ENCODE results near the gene RGS16.

RGS16 gene

GRCh38 chr1:182617734-182618351 lies 13.7 kb upstream of the RGS16 start:
- Histone ChIP-seq H3K27me3 (no peaks in the 10 kb centered on the region), H3K4me3 (no peak overlapping the region), H3K4me1 (peaks cover 7 to 44% (median 37%) of the 10 kb centered on the region in 4 donors), H3K36me3 (no peaks in the 10 kb centered on the region), H3K9me3 (no peaks in the 10 kb centered on the region), H3K27ac (peak overlapping the region; percentile 36 to 70)
- no peak for DNase-seq
- TF ChIP-seq CTCF (IDR thresholded peaks at IDR 0.05): no peak
- intact Hi-C loops (cut with DNase I; ENCODE audit: low total_unique reads): loop anchor here (10.0 kb wide), 1 partner anchor 1017 kb away; the partner anchor contains the start of gene ARPC5

DNA sequence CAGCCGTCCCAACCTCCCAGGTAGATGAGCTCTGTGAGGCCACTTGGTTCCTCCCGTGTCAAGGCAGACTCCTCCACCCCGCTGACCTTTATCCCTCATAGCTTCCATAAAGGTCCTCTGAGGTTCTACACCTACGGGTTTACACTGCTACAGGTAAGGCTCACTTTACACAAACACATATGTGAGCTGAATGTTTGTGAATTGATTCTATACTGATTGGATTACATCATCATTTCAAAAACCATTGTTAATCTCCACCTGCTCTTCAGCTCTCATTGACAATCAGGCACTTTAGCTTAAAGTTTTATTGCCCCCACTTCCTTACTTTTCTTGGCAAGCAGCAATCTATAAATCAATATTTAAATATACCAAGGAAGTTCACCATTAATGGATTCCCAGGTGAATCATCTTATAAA lies 12.8 kb upstream of the RGS16 start:
- peaks cover 7 to 42% (median 36%) of the 10 kb centered on the region in 4 donors for H3K4me1 ChIP-seq
- H3K9me3 ChIP-seq: no peaks in the 10 kb centered on the region
- intact Hi-C loops (cut with DNase I; ENCODE audit: low total_unique reads): loop anchor here (10.0 kb wide), 1 partner anchor 1018 kb away; the partner anchor contains the start of gene ARPC5
- H3K4me3 ChIP-seq: no peak overlapping the region
- DNase-seq: no peak
- peak overlapping the region in 1 of 2 donors; percentile 93 for H3K27ac ChIP-seq
- H3K36me3 ChIP-seq: no peaks in the 10 kb centered on the region
- no peak for TF ChIP-seq CTCF (IDR thresholded peaks at IDR 0.05)
- H3K27me3 ChIP-seq: no peaks in the 10 kb centered on the region

GRCh38 chr1:182616130-182617013 lies 12.2 kb upstream of the RGS16 start:
- Histone ChIP-seq H3K27me3 (peaks cover 0 to 4% of the 10 kb centered on the region in 2 donors), H3K4me3 (peak overlapping the region; percentile 52 to 60), H3K27ac (peak overlapping the region; percentile 93 to 95), H3K36me3 (no peaks in the 10 kb centered on the region), H3K4me1 (peaks cover 7 to 42% (median 36%) of the 10 kb centered on the region in 4 donors), H3K9me3 (no peaks in the 10 kb centered on the region)
- no peak for TF ChIP-seq CTCF (IDR thresholded peaks at IDR 0.05)
- peak; percentile 84 to 92 for DNase-seq
- intact Hi-C loops (cut with DNase I; ENCODE audit: low total_unique reads): loop anchor here (10.0 kb wide), 1 partner anchor 1018 kb away; the partner anchor contains the start of gene ARPC5

- H3K4me3 ChIP-seq: peak overlapping the region; percentile 52 to 60
- TF ChIP-seq CTCF (IDR thresholded peaks at IDR 0.05): no peak
- intact Hi-C loops (cut with DNase I; ENCODE audit: low total_unique reads): loop anchor here (10.0 kb wide), 1 partner anchor 1019 kb away; the partner anchor contains the start of gene ARPC5
- no peaks in the 10 kb centered on the region for H3K36me3 ChIP-seq
- peak overlapping the region; percentile 93 to 95 for H3K27ac ChIP-seq
- peaks cover 7 to 42% (median 36%) of the 10 kb centered on the region in 4 donors for H3K4me1 ChIP-seq
- H3K9me3 ChIP-seq: no peaks in the 10 kb centered on the region
- peak; percentile 76 to 90 for DNase-seq
- H3K27me3 ChIP-seq: peaks cover 0 to 10% of the 10 kb centered on the region in 2 donors
Measured at GRCh38 chr1:182615468-182616129, 11.4 kb upstream of the RGS16 start.

DNA sequence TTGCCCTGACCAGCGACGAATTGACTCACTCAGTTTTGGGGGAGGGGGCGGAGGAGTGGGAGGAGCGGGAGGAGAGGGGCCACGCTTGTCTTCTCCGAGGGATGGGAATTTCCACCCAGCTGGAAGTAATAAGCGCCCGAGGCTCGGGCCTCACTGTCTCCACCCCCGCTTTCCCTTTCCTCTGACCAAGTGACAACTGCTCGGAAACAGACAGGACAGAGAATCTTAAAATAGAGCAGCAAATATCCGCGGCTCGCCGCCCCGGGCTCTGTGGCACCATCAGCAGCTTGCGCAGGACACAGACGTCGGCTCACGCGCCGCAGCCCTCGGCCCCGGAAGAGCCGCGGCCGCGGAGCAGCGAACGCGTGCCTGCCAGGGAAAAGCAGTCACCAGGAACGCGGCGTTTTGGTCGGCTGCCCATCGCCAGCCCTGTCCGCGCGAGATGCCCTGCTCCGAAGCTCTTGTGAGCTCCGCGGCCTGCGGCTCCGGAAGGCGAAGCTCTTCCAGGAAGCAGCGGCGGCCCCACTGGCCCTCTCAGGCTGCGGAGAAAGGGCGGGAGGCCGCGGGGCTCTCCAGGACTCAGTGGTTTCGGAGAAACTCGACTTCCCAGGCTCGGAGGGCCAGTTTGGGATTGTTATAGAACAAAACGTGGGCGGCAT lies 10.7 kb upstream of the RGS16 start:
- H3K27ac ChIP-seq: peak overlapping the region; percentile 93 to 95
- H3K27me3 ChIP-seq: peaks cover 0 to 10% of the 10 kb centered on the region in 2 donors
- peaks cover 7 to 42% (median 36%) of the 10 kb centered on the region in 4 donors for H3K4me1 ChIP-seq
- peak; percentile 86 to 94 for DNase-seq
- intact Hi-C loops (cut with DNase I; ENCODE audit: low total_unique reads): loop anchor here (10.0 kb wide), 1 partner anchor 1020 kb away; the partner anchor contains the start of gene ARPC5
- peak overlapping the region; percentile 52 to 60 for H3K4me3 ChIP-seq
- no peaks in the 10 kb centered on the region for H3K9me3 ChIP-seq
- TF ChIP-seq CTCF (IDR thresholded peaks at IDR 0.05): no peak
- H3K36me3 ChIP-seq: no peaks in the 10 kb centered on the region

Measured in tibial artery (tissue), 4 donors.